Measurements from ENCODE around the gene DTX3L. TPM values are rescaled to one million over a fixed set of nuclear protein-coding genes. Genes with fewer than 3 reads are reported as not detected.
A peak's percentile ranks its signal among the peaks of the same experiment; 100 is the strongest.

Gene DTX3L
- polyA plus RNA-seq (2013, experiment 1 of 2) = 1.6 TPM
- 1.6 TPM for polyA plus RNA-seq (2013, experiment 2 of 2)

- Histone ChIP-seq H3K27ac (ENCODE audit: low read depth, low read length, severe bottlenecking) (no peak within 1 kb of the TSS), H3K4me3 (ENCODE audit: extremely low read depth, insufficient read depth, low read length, poor library complexity, severe bottlenecking) (peak within 1 kb of the TSS; percentile 46), H3K4me1 (ENCODE audit: control insufficient read depth, insufficient read depth, low read length, poor library complexity, severe bottlenecking) (peaks cover 6% of the 10 kb centered on the region), H3K9me3 (ENCODE audit: control insufficient read depth, low read length) (no peaks in the 10 kb centered on the region), H3K36me3 (ENCODE audit: control insufficient read depth, insufficient read depth, low read length) (no peaks in the 10 kb centered on the region)
- WGBS, 2 experiments (ENCODE audit: insufficient coverage in 2 of 2) = 3% methylated on average over 33 to 38 of the region's 56 CpGs
Measured at GRCh38 chr3:122564155-122564912, at the start of gene DTX3L, which contains the start of gene PARP9. Gene DTX3L, plus strand, starts transcription at chr3:122564338. Its CDS starts 89 bp downstream, at chr3:122564427. Gene PARP9, minus strand, starts transcription at chr3:122564300. Its CDS starts 4,680 bp downstream, at chr3:122559620.

GRCh38 chr3:122515020-122515468, 49.1 kb upstream of the DTX3L start:
- peak overlapping the region; percentile 97 for H3K27ac ChIP-seq (ENCODE audit: low read depth, low read length, severe bottlenecking)
- H3K36me3 ChIP-seq (ENCODE audit: control insufficient read depth, insufficient read depth, low read length) = peaks cover 6% of the 10 kb centered on the region
- 27 to 39% methylated on average over 12 to 16 of the region's 19 CpGs for WGBS, 2 experiments (ENCODE audit: insufficient coverage in 2 of 2)
- no peaks in the 10 kb centered on the region for H3K9me3 ChIP-seq (ENCODE audit: control insufficient read depth, low read length)
- peak overlapping the region; percentile 71 for H3K4me3 ChIP-seq (ENCODE audit: extremely low read depth, insufficient read depth, low read length, poor library complexity, severe bottlenecking)
- peaks cover 7% of the 10 kb centered on the region for H3K4me1 ChIP-seq (ENCODE audit: control insufficient read depth, insufficient read depth, low read length, poor library complexity, severe bottlenecking)

DNA sequence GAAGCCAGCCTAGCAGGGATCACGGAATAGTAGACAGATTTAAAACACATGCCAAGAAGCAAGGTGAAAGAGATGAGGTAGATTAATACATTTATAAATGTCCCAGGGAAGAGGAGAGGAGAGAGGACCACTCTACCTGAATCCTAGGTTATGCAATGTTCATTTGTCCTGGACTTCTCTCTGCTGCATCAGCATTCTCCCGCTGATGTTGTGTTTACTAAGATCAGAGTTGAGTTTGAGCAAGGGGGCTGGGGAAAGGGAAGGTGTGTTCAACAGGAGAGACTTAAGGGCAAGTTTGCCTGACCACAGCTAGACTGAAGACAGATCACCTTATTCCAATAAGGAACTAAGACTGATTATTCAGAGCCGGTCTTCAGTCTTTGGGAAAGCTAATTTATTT, 48.3 kb upstream of the DTX3L start:
- Histone ChIP-seq H3K4me3 (ENCODE audit: extremely low read depth, insufficient read depth, low read length, poor library complexity, severe bottlenecking) (no peak overlapping the region), H3K36me3 (ENCODE audit: control insufficient read depth, insufficient read depth, low read length) (peaks cover 4% of the 10 kb centered on the region), H3K27ac (ENCODE audit: low read depth, low read length, severe bottlenecking) (no peak overlapping the region), H3K9me3 (ENCODE audit: control insufficient read depth, low read length) (no peaks in the 10 kb centered on the region), H3K4me1 (ENCODE audit: control insufficient read depth, insufficient read depth, low read length, poor library complexity, severe bottlenecking) (peaks cover 7% of the 10 kb centered on the region)
- WGBS, 2 experiments (ENCODE audit: insufficient coverage in 2 of 2) = 100% methylated on average over 2 to 3 of the region's 3 CpGs

GRCh38 chr3:122516846-122517360, 47.2 kb upstream of the DTX3L start:
- H3K4me3 ChIP-seq (ENCODE audit: extremely low read depth, insufficient read depth, low read length, poor library complexity, severe bottlenecking) = no peak overlapping the region
- 88 to 93% methylated on average over 5 of the region's 6 CpGs for WGBS, 2 experiments (ENCODE audit: insufficient coverage in 2 of 2)
- no peaks in the 10 kb centered on the region for H3K36me3 ChIP-seq (ENCODE audit: control insufficient read depth, insufficient read depth, low read length)
- H3K27ac ChIP-seq (ENCODE audit: low read depth, low read length, severe bottlenecking) = no peak overlapping the region
- H3K4me1 ChIP-seq (ENCODE audit: control insufficient read depth, insufficient read depth, low read length, poor library complexity, severe bottlenecking) = no peaks in the 10 kb centered on the region
- H3K9me3 ChIP-seq (ENCODE audit: control insufficient read depth, low read length) = no peaks in the 10 kb centered on the region

DNA sequence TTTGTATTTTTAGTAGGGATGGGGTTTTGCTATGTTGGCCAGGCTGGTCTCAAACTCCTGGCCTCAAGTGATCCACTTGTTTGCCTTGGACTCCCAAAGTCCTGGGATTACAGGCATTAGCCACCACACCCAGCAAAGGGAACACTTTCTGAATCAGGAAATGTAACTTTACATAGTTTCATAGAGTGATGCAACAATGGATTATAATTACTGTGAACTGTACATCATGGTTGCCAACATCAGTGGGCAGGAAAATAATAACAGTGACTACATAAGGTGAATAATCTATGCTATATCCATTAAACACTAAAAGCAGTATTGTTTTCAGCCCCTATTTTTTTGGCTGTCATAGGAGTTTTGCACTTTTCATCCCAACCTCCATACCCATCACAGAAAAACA, 44.4 kb upstream of the DTX3L start:
- no peaks in the 10 kb centered on the region for H3K36me3 ChIP-seq (ENCODE audit: control insufficient read depth, insufficient read depth, low read length)
- H3K4me1 ChIP-seq (ENCODE audit: control insufficient read depth, insufficient read depth, low read length, poor library complexity, severe bottlenecking) = no peaks in the 10 kb centered on the region
- no peak overlapping the region for H3K4me3 ChIP-seq (ENCODE audit: extremely low read depth, insufficient read depth, low read length, poor library complexity, severe bottlenecking)
- no peak overlapping the region for H3K27ac ChIP-seq (ENCODE audit: low read depth, low read length, severe bottlenecking)
- no peaks in the 10 kb centered on the region for H3K9me3 ChIP-seq (ENCODE audit: control insufficient read depth, low read length)

DNA sequence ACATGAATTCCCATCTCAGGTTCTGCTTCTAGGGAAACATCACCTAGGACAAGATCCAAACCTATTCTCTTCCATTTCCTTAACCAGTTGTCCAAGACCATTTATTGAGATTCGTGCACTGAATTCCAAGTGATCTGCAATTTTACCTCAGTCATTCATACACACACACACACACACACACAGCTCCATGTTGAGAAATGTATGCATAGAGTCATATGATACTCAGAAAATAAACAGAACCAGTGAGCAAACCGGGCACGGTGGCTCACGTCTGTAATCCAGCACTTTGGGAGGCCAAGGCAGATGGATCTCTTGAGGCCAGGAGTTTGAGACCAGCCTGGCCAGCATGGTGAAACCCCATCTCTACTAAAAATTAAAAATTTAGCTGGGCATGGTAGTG, 43.3 kb upstream of the DTX3L start:
- Histone ChIP-seq H3K27ac (ENCODE audit: low read depth, low read length, severe bottlenecking) (no peak overlapping the region), H3K36me3 (ENCODE audit: control insufficient read depth, insufficient read depth, low read length) (no peaks in the 10 kb centered on the region), H3K4me3 (ENCODE audit: extremely low read depth, insufficient read depth, low read length, poor library complexity, severe bottlenecking) (no peak overlapping the region), H3K9me3 (ENCODE audit: control insufficient read depth, low read length) (no peaks in the 10 kb centered on the region), H3K4me1 (ENCODE audit: control insufficient read depth, insufficient read depth, low read length, poor library complexity, severe bottlenecking) (no peaks in the 10 kb centered on the region)
- WGBS, 2 experiments (ENCODE audit: insufficient coverage in 2 of 2) = 94 to 97% methylated on average over 4 of the region's 4 CpGs

GRCh38 chr3:122523317-122523716, 40.8 kb upstream of the DTX3L start:
- H3K4me1 ChIP-seq (ENCODE audit: control insufficient read depth, insufficient read depth, low read length, poor library complexity, severe bottlenecking) = no peaks in the 10 kb centered on the region
- H3K4me3 ChIP-seq (ENCODE audit: extremely low read depth, insufficient read depth, low read length, poor library complexity, severe bottlenecking) = no peak overlapping the region
- 94 to 95% methylated on average over 4 to 5 of the region's 11 CpGs for WGBS, 2 experiments (ENCODE audit: insufficient coverage in 2 of 2)
- H3K9me3 ChIP-seq (ENCODE audit: control insufficient read depth, low read length) = no peaks in the 10 kb centered on the region
- no peak overlapping the region for H3K27ac ChIP-seq (ENCODE audit: low read depth, low read length, severe bottlenecking)
- no peaks in the 10 kb centered on the region for H3K36me3 ChIP-seq (ENCODE audit: control insufficient read depth, insufficient read depth, low read length)

DNA sequence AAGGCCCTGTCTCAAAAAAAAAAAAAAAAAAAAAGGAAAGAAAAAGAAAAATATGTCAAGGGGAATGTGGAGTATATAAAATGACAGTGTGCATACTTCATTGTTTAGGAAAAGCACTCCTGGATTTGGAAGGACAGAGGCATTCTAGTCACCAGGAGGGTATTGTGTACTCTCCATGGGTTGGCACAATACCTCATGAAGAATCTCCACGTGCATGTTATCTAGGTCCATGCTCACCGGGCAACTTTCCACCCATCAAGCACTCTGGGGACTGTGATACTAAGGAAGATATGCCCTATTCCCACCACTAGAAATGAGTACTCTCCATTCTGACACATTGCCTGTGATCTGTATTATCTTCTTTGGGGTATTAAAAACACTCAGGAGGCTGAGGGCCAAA, 34.0 kb upstream of the DTX3L start:
- Histone ChIP-seq H3K9me3 (ENCODE audit: control insufficient read depth, low read length) (no peaks in the 10 kb centered on the region), H3K4me1 (ENCODE audit: control insufficient read depth, insufficient read depth, low read length, poor library complexity, severe bottlenecking) (peaks cover 6% of the 10 kb centered on the region), H3K27ac (ENCODE audit: low read depth, low read length, severe bottlenecking) (no peak overlapping the region), H3K4me3 (ENCODE audit: extremely low read depth, insufficient read depth, low read length, poor library complexity, severe bottlenecking) (no peak overlapping the region), H3K36me3 (ENCODE audit: control insufficient read depth, insufficient read depth, low read length) (no peaks in the 10 kb centered on the region)
- 100% methylated on average over 1 of the region's 2 CpGs for WGBS, 2 experiments (ENCODE audit: insufficient coverage in 2 of 2)

DNA sequence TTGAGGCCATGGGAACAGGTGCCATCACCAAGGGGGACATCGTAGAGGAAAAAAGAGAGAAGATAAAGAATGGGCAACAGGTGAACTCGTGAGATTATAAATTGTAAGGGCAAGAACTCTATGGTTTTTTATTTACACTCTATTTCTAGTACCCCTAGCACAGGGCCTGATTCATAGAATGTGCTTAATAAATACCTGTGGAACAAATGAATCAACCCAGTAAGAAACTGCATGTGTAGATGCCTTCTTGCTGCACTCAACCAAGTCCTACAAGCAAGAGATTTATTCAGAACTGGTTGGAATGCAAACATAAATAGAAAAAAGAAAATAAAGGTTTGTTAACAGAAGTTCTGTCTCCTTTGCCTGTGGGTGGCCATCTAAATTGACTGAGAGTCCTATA, 30.7 kb upstream of the DTX3L start:
- no peaks in the 10 kb centered on the region for H3K36me3 ChIP-seq (ENCODE audit: control insufficient read depth, insufficient read depth, low read length)
- 83% methylated on average over 1 of the region's 2 CpGs; no CpG with 5 or more reads in 1 of the 2 experiments for WGBS, 2 experiments (ENCODE audit: insufficient coverage in 2 of 2)
- H3K27ac ChIP-seq (ENCODE audit: low read depth, low read length, severe bottlenecking) = no peak overlapping the region
- H3K9me3 ChIP-seq (ENCODE audit: control insufficient read depth, low read length) = no peaks in the 10 kb centered on the region
- H3K4me3 ChIP-seq (ENCODE audit: extremely low read depth, insufficient read depth, low read length, poor library complexity, severe bottlenecking) = no peak overlapping the region
- H3K4me1 ChIP-seq (ENCODE audit: control insufficient read depth, insufficient read depth, low read length, poor library complexity, severe bottlenecking) = peaks cover 6% of the 10 kb centered on the region

- no peak overlapping the region for H3K4me3 ChIP-seq (ENCODE audit: extremely low read depth, insufficient read depth, low read length, poor library complexity, severe bottlenecking)
- peaks cover 6% of the 10 kb centered on the region for H3K4me1 ChIP-seq (ENCODE audit: control insufficient read depth, insufficient read depth, low read length, poor library complexity, severe bottlenecking)
- H3K27ac ChIP-seq (ENCODE audit: low read depth, low read length, severe bottlenecking) = no peak overlapping the region
- WGBS, 2 experiments (ENCODE audit: insufficient coverage in 2 of 2) = 100% methylated on average over 1 of the region's 1 CpG
- H3K36me3 ChIP-seq (ENCODE audit: control insufficient read depth, insufficient read depth, low read length) = no peaks in the 10 kb centered on the region
- no peaks in the 10 kb centered on the region for H3K9me3 ChIP-seq (ENCODE audit: control insufficient read depth, low read length)
Measured at GRCh38 chr3:122533931-122534334, 30.2 kb upstream of the DTX3L start.

Data from mesodermal cell (in vitro differentiated cells).